Keratinocyte (primary cell): Measurements from ENCODE around the gene SRSF1. TPM values are rescaled to one million over a fixed set of nuclear protein-coding genes. Genes with fewer than 3 reads are reported as not detected.

ENCODE experiments used
- DNase-seq: peaks from one replicate; pipeline ENCODE4 v3.0.0-alpha.2; 2011; ENCODE audit warnings: low read depth, missing footprints, low spot score
- FAIRE-seq: peaks from 2 replicates; lab custom pipeline; 2011; peaks lifted over from hg19 to GRCh38; lab: Jason Lieb, UNC
- H2AFZ ChIP-seq: 2 replicates; pipeline ENCODE4 v1.6.0; 2012; ENCODE audit warnings: low read length, control low read depth, inconsistent platforms; ENCODE audit not compliant: control insufficient read depth
- H3K27ac ChIP-seq: 2 replicates; pipeline ENCODE4 v1.5.1; 2011; ENCODE audit warnings: low read length; ENCODE audit not compliant: control insufficient read depth, insufficient read depth
- H3K27me3 ChIP-seq: 3 replicates; pipeline ENCODE4 v1.6.0; 2011; ENCODE audit warnings: low read length; ENCODE audit not compliant: control insufficient read depth, insufficient read depth; ENCODE audit errors: extremely low read depth
- H3K36me3 ChIP-seq, 2 experiments: 2 replicates in 1 of 2; 3 replicates in 1 of 2; pipeline ENCODE4 v1.5.1; 2011; ENCODE audit warnings: low read length in 2 of 2, mild to moderate bottlenecking in 1 of 2; ENCODE audit not compliant: control insufficient read depth in 2 of 2, insufficient read depth in 2 of 2; ENCODE audit errors: extremely low read depth in 1 of 2
- H3K4me1 ChIP-seq: 3 replicates; pipeline ENCODE4 v1.5.1; 2011; ENCODE audit warnings: low read length; ENCODE audit not compliant: control insufficient read depth, insufficient read depth; ENCODE audit errors: extremely low read depth
- H3K4me2 ChIP-seq: 3 replicates; pipeline ENCODE4 v1.6.0; 2011; ENCODE audit warnings: low read depth, low read length; ENCODE audit not compliant: control insufficient read depth, insufficient read depth; ENCODE audit errors: extremely low read depth
- H3K4me3 ChIP-seq, 3 experiments: fragments of 200-600 bp in 1 of 3; sonication (generic) in 1 of 3; 2 replicates in 2 of 3; 3 replicates in 1 of 3; pipeline ENCODE4 v1.5.1; 2011 to 2016; ENCODE audit warnings: low read length in 3 of 3, mild to moderate bottlenecking in 3 of 3, control low read depth in 2 of 3, inconsistent platforms in 1 of 3, low read depth in 1 of 3, mixed read lengths in 1 of 3, mixed run types in 1 of 3, moderate library complexity in 1 of 3; ENCODE audit not compliant: control insufficient read depth in 2 of 3, insufficient read depth in 2 of 3; ENCODE audit errors: extremely low read depth in 1 of 3
- H3K79me2 ChIP-seq: 2 replicates; pipeline ENCODE4 v1.6.0; 2012; ENCODE audit warnings: low read length; ENCODE audit not compliant: control insufficient read depth, insufficient read depth
- H3K9ac ChIP-seq: 3 replicates; pipeline ENCODE4 v1.6.0; 2011; ENCODE audit warnings: low read length; ENCODE audit not compliant: control insufficient read depth, insufficient read depth; ENCODE audit errors: extremely low read depth
- H3K9me1 ChIP-seq: 3 replicates; pipeline ENCODE4 v1.6.0; 2011; ENCODE audit warnings: low read length; ENCODE audit not compliant: control insufficient read depth, insufficient read depth; ENCODE audit errors: extremely low read depth
- H3K9me3 ChIP-seq: 2 replicates; pipeline ENCODE4 v1.5.1; 2012; ENCODE audit warnings: low read depth, low read length; ENCODE audit not compliant: control insufficient read depth
- H4K20me1 ChIP-seq: 3 replicates; pipeline ENCODE4 v1.6.0; 2011; ENCODE audit warnings: low read length; ENCODE audit not compliant: control insufficient read depth, insufficient read depth; ENCODE audit errors: extremely low read depth
- CTCF ChIP-seq, 3 experiments: IDR thresholded peaks in 1 of 3; conservative IDR thresholded peaks in 1 of 3; optimal IDR thresholded peaks in 1 of 3; 2 replicates in 2 of 3; 3 replicates in 1 of 3; pipeline versions ENCODE3 to v1.5.1; 2011; ENCODE audit warnings: low read length in 3 of 3, mild to moderate bottlenecking in 3 of 3, moderate library complexity in 2 of 3, control low read depth in 1 of 3, inconsistent platforms in 1 of 3; ENCODE audit not compliant: insufficient read depth in 2 of 3; ENCODE audit errors: extremely low read depth in 1 of 3
- EZH2 ChIP-seq: IDR thresholded peaks from one replicate; pipeline ENCODE4 v1.6.1; 2012; ENCODE audit warnings: inconsistent platforms, mild to moderate bottlenecking, low read length, moderate library complexity
- dilution Hi-C: fragments of 300-500 bp; cut with MboI; formaldehyde crosslinking; loops from one replicate; pipeline ENCODE4 v1.7.0; 2020; ENCODE audit warnings: low sequenced_read_pairs; ENCODE audit not compliant: extremely low pct_ligation_motif_present
- polyA plus RNA-seq, 5 experiments: library from polyadenylated mRNA; depleted of rRNA in 3 of 5; stranded (reverse) in 3 of 5; stranded (forward) in 1 of 5; unstranded in 1 of 5; fragments of >200 nt; gene quantifications; 1 replicate in 1 of 5; 2 replicates in 3 of 5; 3 replicates in 1 of 5; pipeline versions ENCODE4 v1.2.1 to v1.2.3, GENCODE V29; 2011 to 2012; ENCODE audit warnings: missing spikeins in 2 of 5, low read depth in 1 of 5, low replicate concordance in 1 of 5

The SRSF1 gene
- polyA plus RNA-seq, 1 donor (not counting 4 experiments of a cell fraction or from before 2014, with no cell fraction given), result 272 TPM

GRCh38 chr17:58006560-58006923 lies 504 bp downstream of the SRSF1 start:
- peak overlapping the region; percentile 99 for H3K27ac ChIP-seq
- TF ChIP-seq EZH2 (no peak), CTCF (optimal IDR thresholded peaks at IDR 0.05 in 1 of 3, IDR thresholded peaks at IDR 0.05 in 1 of 3, conservative IDR thresholded peaks at IDR 0.05 in 1 of 3; ENCODE audit: extremely low read depth in 1 of 3, insufficient read depth in 2 of 3, low read length in 3 of 3) (no peak)
- peak overlapping the region; percentile 89 for H2AFZ ChIP-seq
- H3K4me1 ChIP-seq, result peaks cover 38% of the 10 kb centered on the region
- peaks cover 15 to 40% of the 10 kb centered on the region in 2 experiments for H3K36me3 ChIP-seq
- dilution Hi-C loops, result no loop called here
- H3K9me3 ChIP-seq, result no peaks in the 10 kb centered on the region
- peak overlapping the region; percentile 100 for H3K4me2 ChIP-seq
- peaks cover 53% of the 10 kb centered on the region for H3K79me2 ChIP-seq
- no peaks in the 10 kb centered on the region for H3K9me1 ChIP-seq
- FAIRE-seq (no peak), DNase-seq (no peak)
- H3K9ac ChIP-seq, result peak overlapping the region; percentile 100
- peaks cover 25% of the 10 kb centered on the region for H4K20me1 ChIP-seq
- peak overlapping the region; percentile 98 to 99 (median 99) for H3K4me3 ChIP-seq
- H3K27me3 ChIP-seq, result no peaks in the 10 kb centered on the region

- Histone ChIP-seq H3K79me2 (peaks cover 53% of the 10 kb centered on the region), H3K4me2 (peak overlapping the region; percentile 100), H3K27me3 (no peaks in the 10 kb centered on the region), H4K20me1 (peaks cover 25% of the 10 kb centered on the region), H3K9me3 (no peaks in the 10 kb centered on the region), H3K4me1 (peaks cover 36% of the 10 kb centered on the region), H3K9me1 (no peaks in the 10 kb centered on the region), H3K27ac (peak overlapping the region; percentile 99), H3K9ac (peak overlapping the region; percentile 100), H3K36me3 (peaks cover 15 to 45% of the 10 kb centered on the region in 2 experiments), H2AFZ (no peak overlapping the region), H3K4me3 (peak overlapping the region; percentile 98 to 99 (median 99))
- DNase-seq (no peak), FAIRE-seq (no peak)
- dilution Hi-C loops, result no loop called here
- TF ChIP-seq CTCF (optimal IDR thresholded peaks at IDR 0.05 in 1 of 3, IDR thresholded peaks at IDR 0.05 in 1 of 3, conservative IDR thresholded peaks at IDR 0.05 in 1 of 3; ENCODE audit: extremely low read depth in 1 of 3, insufficient read depth in 2 of 3, low read length in 3 of 3) (no peak), EZH2 (no peak)
These were observed 1.1 kb downstream of the SRSF1 start for GRCh38 chr17:58005728-58006559.
